HL-60 (cell line): ENCODE data around the gene ZNF579.

ENCODE experiments used
- CTCF ChIP-seq: IDR thresholded peaks from one replicate; pipeline ENCODE4 v1.5.1; 2011; ENCODE audit warnings: low read length, control low read depth, inconsistent platforms; ENCODE audit not compliant: insufficient read depth
- POLR2AphosphoS5 ChIP-seq: IDR thresholded peaks from 2 replicates; pipeline ENCODE4 v1.6.1; 2012; ENCODE audit warnings: low read depth

DNA sequence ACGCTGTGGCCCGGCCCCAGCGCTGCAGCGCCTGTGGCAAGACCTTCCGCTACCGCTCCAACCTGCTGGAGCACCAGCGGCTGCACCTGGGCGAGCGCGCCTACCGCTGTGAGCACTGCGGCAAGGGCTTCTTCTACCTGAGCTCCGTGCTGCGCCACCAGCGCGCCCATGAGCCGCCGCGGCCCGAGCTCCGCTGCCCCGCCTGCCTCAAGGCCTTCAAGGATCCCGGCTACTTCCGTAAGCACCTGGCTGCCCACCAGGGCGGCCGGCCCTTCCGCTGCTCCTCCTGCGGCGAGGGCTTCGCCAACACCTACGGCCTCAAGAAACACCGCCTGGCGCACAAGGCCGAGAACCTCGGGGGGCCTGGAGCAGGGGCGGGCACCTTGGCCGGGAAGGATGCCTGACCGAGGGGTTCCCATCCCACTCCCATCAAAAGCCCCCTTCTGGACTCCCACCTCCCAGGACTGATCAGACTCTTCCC is 35.8 kb upstream of the ZNF579 start:
- no peak for TF ChIP-seq CTCF
- TF ChIP-seq POLR2AphosphoS5, result no peak
